Activated CD8-positive, alpha-beta memory T cell treated with anti-CD3 and anti-CD28 coated beads for 24 hours (primary cell): ENCODE results near the gene TCL1A.
"Not testable (repeated sequence)": the region's sequence is repeated elsewhere in the genome, so short reads cannot be mapped to it uniquely, and the experiment has no call there.

Experiments used
- DNase-seq: peaks from one replicate; pipeline ENCODE4 v3.0.0-alpha.2; 2020

TCL1A gene

GRCh38 chr14:95713596-95714371 is at the start of gene TCL1A:
Gene TCL1A, minus strand, starts transcription at chr14:95714125. Its CDS starts 59 bp downstream, at chr14:95714066.
- DNase-seq, result no peak

GRCh38 chr14:95763032-95763431 is 49.1 kb upstream of the TCL1A start:
- DNase-seq, result not testable (repeated sequence)

GRCh38 chr14:95761436-95761835 is 47.5 kb upstream of the TCL1A start:
- no peak for DNase-seq

- DNase-seq, result no peak
Observed at GRCh38 chr14:95760596-95760995, 46.7 kb upstream of the TCL1A start.

- DNase-seq, result no peak
Observed at GRCh38 chr14:95759941-95760340, 46.0 kb upstream of the TCL1A start.

GRCh38 chr14:95758331-95758730 is 44.4 kb upstream of the TCL1A start:
- no peak for DNase-seq

GRCh38 chr14:95756751-95757150 is 42.8 kb upstream of the TCL1A start:
- no peak for DNase-seq

GRCh38 chr14:95756127-95756526 is 42.2 kb upstream of the TCL1A start:
- DNase-seq, result no peak

GRCh38 chr14:95741781-95742180 is 27.9 kb upstream of the TCL1A start:
- no peak for DNase-seq

GRCh38 chr14:95741038-95741490 is 27.1 kb upstream of the TCL1A start:
- no peak for DNase-seq

- DNase-seq, result no peak
Observed at GRCh38 chr14:95739356-95739755, 25.4 kb upstream of the TCL1A start.

- no peak for DNase-seq
Observed at GRCh38 chr14:95733212-95733611, 19.3 kb upstream of the TCL1A start.

- no peak for DNase-seq
Observed at GRCh38 chr14:95730126-95730525, 16.2 kb upstream of the TCL1A start.

- not testable (repeated sequence) for DNase-seq
Observed at GRCh38 chr14:95729402-95730028, 15.6 kb upstream of the TCL1A start.

- DNase-seq, result no peak
Observed at GRCh38 chr14:95727056-95727700, 13.3 kb upstream of the TCL1A start.

GRCh38 chr14:95725685-95726336 is 11.9 kb upstream of the TCL1A start:
- no peak for DNase-seq

GRCh38 chr14:95722525-95723190 is 8.7 kb upstream of the TCL1A start:
- DNase-seq, result no peak

GRCh38 chr14:95712398-95712797 is 1.5 kb downstream of the TCL1A start:
- DNase-seq, result no peak

- DNase-seq, result no peak
Observed at GRCh38 chr14:95711476-95712176, 2.3 kb downstream of the TCL1A start.

GRCh38 chr14:95710106-95710505 is 3.8 kb downstream of the TCL1A start:
- DNase-seq, result no peak

GRCh38 chr14:95707327-95707726 is 6.6 kb downstream of the TCL1A start:
- no peak for DNase-seq

- DNase-seq, result no peak
Observed at GRCh38 chr14:95705518-95705917, 8.4 kb downstream of the TCL1A start.
